Stimulated activated CD4-positive, alpha-beta T cell treated with anti-CD3 and anti-CD28 coated beads, Interleukin-15, amount 100 ng/mL, for 1 hour (primary cell): ENCODE measurements around the gene CCL21.
"Not testable (repeated sequence)": the region's sequence is repeated elsewhere in the genome, so short reads cannot be mapped to it uniquely, and the experiment has no call there.

Experiments
- DNase-seq, 2 donors: peaks; one replicate each; pipeline ENCODE4 v3.0.0-alpha.2; 2020; ENCODE audit warnings: low read depth in 1 of 2, low spot score in 1 of 2

CCL21 gene

GRCh38 chr9:34710023-34710422 is at the start of gene CCL21:
CCL21 (minus strand) TSS chr9:34710136; CDS start chr9:34710066, 70 bp downstream.
- DNase-seq = no peak

- no peak for DNase-seq
Measured at GRCh38 chr9:34759432-34760134, 49.6 kb upstream of the CCL21 start.

- DNase-seq = not testable (repeated sequence)
Measured at GRCh38 chr9:34750320-34750719, 40.4 kb upstream of the CCL21 start.

GRCh38 chr9:34746526-34746925 is 36.6 kb upstream of the CCL21 start:
- DNase-seq = no peak

GRCh38 chr9:34744295-34745221 is 34.6 kb upstream of the CCL21 start:
- DNase-seq = no peak

GRCh38 chr9:34742710-34743109 is 32.8 kb upstream of the CCL21 start:
- DNase-seq = no peak

- no peak for DNase-seq
Measured at GRCh38 chr9:34741628-34742027, 31.7 kb upstream of the CCL21 start.

- DNase-seq = not testable (repeated sequence)
Measured at GRCh38 chr9:34740176-34740575, 30.2 kb upstream of the CCL21 start.

- DNase-seq = no peak
Measured at GRCh38 chr9:34737677-34738260, 27.8 kb upstream of the CCL21 start.

GRCh38 chr9:34734720-34735119 is 24.8 kb upstream of the CCL21 start:
- DNase-seq = no peak

- no peak for DNase-seq
Measured at GRCh38 chr9:34732886-34733285, 22.9 kb upstream of the CCL21 start.

- no peak for DNase-seq
Measured at GRCh38 chr9:34732478-34732877, 22.5 kb upstream of the CCL21 start.

GRCh38 chr9:34723141-34723540 is 13.2 kb upstream of the CCL21 start:
- no peak for DNase-seq

- not testable (repeated sequence) for DNase-seq
Measured at GRCh38 chr9:34719769-34720025, 9.8 kb upstream of the CCL21 start.

GRCh38 chr9:34719021-34719768 is 9.3 kb upstream of the CCL21 start:
- no peak for DNase-seq

- DNase-seq = no peak
Measured at GRCh38 chr9:34717996-34718614, 8.2 kb upstream of the CCL21 start.

- DNase-seq = no peak
Measured at GRCh38 chr9:34716711-34717110, 6.8 kb upstream of the CCL21 start.

GRCh38 chr9:34715639-34716215 is 5.8 kb upstream of the CCL21 start:
- DNase-seq = no peak

GRCh38 chr9:34714007-34714406 is 4.1 kb upstream of the CCL21 start:
- no peak for DNase-seq

GRCh38 chr9:34712140-34712539 is 2.2 kb upstream of the CCL21 start:
- no peak for DNase-seq
